Measurements from ENCODE around the gene MAS1. TPM values are rescaled to one million over a fixed set of nuclear protein-coding genes. Genes with fewer than 3 reads are reported as not detected.

Gene MAS1
- not detected in 2 replicates for total RNA-seq (2011; cell fraction: chromatin; rRNA removed; ENCODE audit: low replicate concordance)
- not detected in 2 replicates for total RNA-seq (2011; cell fraction: nucleolus; rRNA removed)
- not detected in 2 replicates for total RNA-seq (2011; cell fraction: nucleoplasm; rRNA removed)
- total RNA-seq (2014; rRNA removed) (not detected in 2 replicates), total RNA-seq (2014; rRNA removed; fragmentation: Illumina TruSeq; extraction: Trizol) (not detected in 2 replicates), total RNA-seq (2015; rRNA removed; fragmentation: Illumina TruSeq; extraction: Trizol) (not detected in 2 replicates), total RNA-seq (2021) (not detected in 2 replicates), polyA plus RNA-seq (2011; rRNA removed) (not detected in 2 replicates), polyA plus RNA-seq (2014; fragmentation: Illumina TruSeq; extraction: Trizol) (not detected in 2 replicates), polyA plus RNA-seq (2014; fragmentation: Nextera tagmentation; extraction: Ambion mirVana) (not detected), polyA plus RNA-seq (2014; rRNA removed) (not detected in 2 replicates), polyA minus RNA-seq (2011; rRNA and poly(A)+ RNA removed) (not detected in 2 replicates), Bru-seq, nascent RNA (not detected), BruChase-seq, experiment 1, labeled RNA remaining after a 2-hour chase (not detected), BruChase-seq, experiment 2, labeled RNA remaining after a 6-hour chase (percentile 9 among the genes with signal in this experiment)
- not detected in 2 replicates for polyA plus RNA-seq (2011; cell fraction: cytosol; rRNA removed)
- not detected in 2 replicates for polyA plus RNA-seq (2011; cell fraction: nucleus; rRNA removed)
- polyA plus RNA-seq (2012) = not detected in 2 replicates
- not detected in 2 replicates for polyA minus RNA-seq (2011; cell fraction: cytosol; rRNA and poly(A)+ RNA removed)
- not detected in 2 replicates for polyA minus RNA-seq (2011; cell fraction: nucleus; rRNA and poly(A)+ RNA removed)
- long read RNA-seq, experiment 1 = 0 reads
- long read RNA-seq, experiment 2 = 0 reads
- long read RNA-seq, experiment 3 = 0 reads

GRCh38 chr6:159890792-159891191, at the start of gene MAS1:
Gene MAS1 (plus strand): TSS chr6:159890988. CDS start chr6:159906956, 15,968 bp downstream.
- peaks cover 75 to 85% of the 10 kb centered on the region in 2 experiments for H3K27me3 ChIP-seq (ENCODE audit: control insufficient read depth in 2 of 2, insufficient read depth in 2 of 2, low read length in 2 of 2)
- ChIA-PET CTCF (ENCODE audit: low intra/inter-chr PET ratio) (no interaction called here), POLR2A (interaction anchor here (0.5 to 0.8 kb wide), 3 partner anchors 16 to 208 kb away, joined by 3 to 4 read pairs (median 3); no protein-coding TSS in a partner anchor)
- no peak within 1 kb of the TSS for H3K27ac ChIP-seq (ENCODE audit: extremely low read depth, low read depth, low read length)
- WGBS (ENCODE audit: insufficient coverage, low coverage, missing lambda C conversion rate) = 2% methylated on average over 7 of the region's 7 CpGs
- BruUV-seq (replicated peaks) = no TSS peak
- no peaks in the 10 kb centered on the region for H3K9me1 ChIP-seq (ENCODE audit: control insufficient read depth, insufficient read depth, low read length)
- no peak within 1 kb of the TSS for H3K4me2 ChIP-seq (ENCODE audit: insufficient read depth, low read length)
- in situ Hi-C loops (cut with MboI) = no loop called here
- no peaks in the 10 kb centered on the region for H3K9me3 ChIP-seq (replicated peaks; ENCODE audit: control insufficient read depth, insufficient read depth, low read depth, low read length)
- no peaks in the 10 kb centered on the region; the same call in 1 of the 2 replicates for H4K20me1 ChIP-seq (replicated peaks; ENCODE audit: control insufficient read depth, insufficient read depth, low read length)
- no peak for ATAC-seq
- no peak for DNase-seq (ENCODE audit: extremely low read depth in 1 of 4, low spot score in 3 of 4)
- H3K36me3 ChIP-seq (ENCODE audit: control insufficient read depth, insufficient read depth, low read length) = no peaks in the 10 kb centered on the region
- no peaks in the 10 kb centered on the region; a peak in 1 of 5 replicates for H3K4me1 ChIP-seq (replicated peaks in 1 of 2; ENCODE audit: control insufficient read depth in 2 of 2, insufficient read depth in 2 of 2, low read length in 2 of 2)
- TF ChIP-seq, protein P1, sequence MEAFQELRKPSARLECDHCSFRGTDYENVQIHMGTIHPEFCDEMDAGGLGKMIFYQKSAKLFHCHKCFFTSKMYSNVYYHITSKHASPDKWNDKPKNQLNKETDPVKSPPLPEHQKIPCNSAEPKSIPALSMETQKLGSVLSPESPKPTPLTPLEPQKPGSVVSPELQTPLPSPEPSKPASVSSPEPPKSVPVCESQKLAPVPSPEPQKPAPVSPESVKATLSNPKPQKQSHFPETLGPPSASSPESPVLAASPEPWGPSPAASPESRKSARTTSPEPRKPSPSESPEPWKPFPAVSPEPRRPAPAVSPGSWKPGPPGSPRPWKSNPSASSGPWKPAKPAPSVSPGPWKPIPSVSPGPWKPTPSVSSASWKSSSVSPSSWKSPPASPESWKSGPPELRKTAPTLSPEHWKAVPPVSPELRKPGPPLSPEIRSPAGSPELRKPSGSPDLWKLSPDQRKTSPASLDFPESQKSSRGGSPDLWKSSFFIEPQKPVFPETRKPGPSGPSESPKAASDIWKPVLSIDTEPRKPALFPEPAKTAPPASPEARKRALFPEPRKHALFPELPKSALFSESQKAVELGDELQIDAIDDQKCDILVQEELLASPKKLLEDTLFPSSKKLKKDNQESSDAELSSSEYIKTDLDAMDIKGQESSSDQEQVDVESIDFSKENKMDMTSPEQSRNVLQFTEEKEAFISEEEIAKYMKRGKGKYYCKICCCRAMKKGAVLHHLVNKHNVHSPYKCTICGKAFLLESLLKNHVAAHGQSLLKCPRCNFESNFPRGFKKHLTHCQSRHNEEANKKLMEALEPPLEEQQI (IDR thresholded peaks at IDR 0.05) = no peak
- no peak for TF ChIP-seq HNRNPLL (IDR thresholded peaks at IDR 0.05; ENCODE audit: low read depth, low read length, poor library complexity, severe bottlenecking)
- H3K9ac ChIP-seq (ENCODE audit: insufficient read depth in 1 of 2, low read depth in 2 of 2, low read length in 2 of 2) = no peak within 1 kb of the TSS
- FAIRE-seq = no peak
- H3K79me2 ChIP-seq (ENCODE audit: control insufficient read depth, insufficient read depth, low read length) = no peaks in the 10 kb centered on the region
- H3K4me3 ChIP-seq = no peak within 1 kb of the TSS
- no peak within 1 kb of the TSS for H2AFZ ChIP-seq (ENCODE audit: low read depth, low read length)
- intact Hi-C loops (cut with micrococcal nuclease) = no loop called here

Measured in K562 (cell line).